Loucy (cell line): Measurements from ENCODE around the gene AKAP11.

ENCODE experiments used
- EZH2phosphoT487 ChIP-seq: fragments of 200-600 bp; IDR thresholded peaks from 2 replicates; pipeline ENCODE4 v1.6.1; 2018; ENCODE audit warnings: antibody characterized with exemption, mild to moderate bottlenecking, moderate library complexity, borderline replicate concordance
- TF ChIP-seq, protein P1 (sequence below): fragments of 200-600 bp; sonication (generic); conservative IDR thresholded peaks from 2 replicates; pipeline ENCODE4 v1.5.1; 2014; ENCODE audit warnings: mild to moderate bottlenecking, antibody characterized with exemption, low read length

DNA sequence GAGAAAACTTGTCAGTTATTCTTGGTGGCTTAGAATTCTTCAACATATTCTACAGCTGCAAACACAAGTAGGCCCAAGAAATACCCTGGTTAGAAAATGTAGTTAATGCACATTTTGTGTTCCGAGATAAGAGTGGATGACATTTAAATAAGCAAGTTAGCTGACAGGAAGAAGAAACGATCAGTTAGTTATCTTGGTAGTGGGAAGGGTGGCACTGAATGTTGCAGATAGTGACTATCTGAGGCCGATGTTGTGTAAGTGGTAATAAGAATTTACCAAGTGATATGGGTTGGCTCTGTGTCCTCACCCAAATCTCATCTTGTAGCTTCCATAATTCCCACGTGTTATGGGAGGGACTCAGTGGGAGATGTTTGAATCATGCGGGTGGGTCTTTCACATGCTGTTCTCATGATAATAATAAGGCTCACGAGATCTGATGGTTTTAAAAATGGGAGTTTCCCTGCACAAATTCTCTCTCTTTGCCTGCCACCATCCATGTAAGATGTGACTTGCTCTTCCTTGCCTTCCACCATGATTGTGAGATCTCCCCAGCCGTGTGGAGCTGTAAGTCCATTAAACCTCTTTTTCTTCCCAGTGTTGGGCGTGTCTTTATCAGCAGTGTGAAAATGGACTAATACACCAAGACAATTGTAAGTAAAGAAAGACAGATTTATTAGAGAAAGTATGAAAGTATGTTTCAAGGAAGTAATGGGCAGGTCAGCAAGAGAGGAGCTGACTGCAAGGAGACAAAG lies 10.9 kb upstream of the AKAP11 start:
- TF ChIP-seq, protein P1, sequence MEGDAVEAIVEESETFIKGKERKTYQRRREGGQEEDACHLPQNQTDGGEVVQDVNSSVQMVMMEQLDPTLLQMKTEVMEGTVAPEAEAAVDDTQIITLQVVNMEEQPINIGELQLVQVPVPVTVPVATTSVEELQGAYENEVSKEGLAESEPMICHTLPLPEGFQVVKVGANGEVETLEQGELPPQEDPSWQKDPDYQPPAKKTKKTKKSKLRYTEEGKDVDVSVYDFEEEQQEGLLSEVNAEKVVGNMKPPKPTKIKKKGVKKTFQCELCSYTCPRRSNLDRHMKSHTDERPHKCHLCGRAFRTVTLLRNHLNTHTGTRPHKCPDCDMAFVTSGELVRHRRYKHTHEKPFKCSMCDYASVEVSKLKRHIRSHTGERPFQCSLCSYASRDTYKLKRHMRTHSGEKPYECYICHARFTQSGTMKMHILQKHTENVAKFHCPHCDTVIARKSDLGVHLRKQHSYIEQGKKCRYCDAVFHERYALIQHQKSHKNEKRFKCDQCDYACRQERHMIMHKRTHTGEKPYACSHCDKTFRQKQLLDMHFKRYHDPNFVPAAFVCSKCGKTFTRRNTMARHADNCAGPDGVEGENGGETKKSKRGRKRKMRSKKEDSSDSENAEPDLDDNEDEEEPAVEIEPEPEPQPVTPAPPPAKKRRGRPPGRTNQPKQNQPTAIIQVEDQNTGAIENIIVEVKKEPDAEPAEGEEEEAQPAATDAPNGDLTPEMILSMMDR: no peak
- TF ChIP-seq EZH2phosphoT487: no peak
